AG04450 (cell line): Measurements from ENCODE around the gene GRM5. TPM values are rescaled to one million over a fixed set of nuclear protein-coding genes. Genes with fewer than 3 reads are reported as not detected.
A peak's percentile ranks its signal among the peaks of the same experiment; 100 is the strongest.

ENCODE experiments used
- CTCF ChIA-PET: fragments of 300-600, 350-600 bp; formaldehyde crosslinking; extraction: SDS; loops from one replicate; lab custom pipeline; 2022; ENCODE audit warnings: antibody characterized with exemption, inconsistent platforms; lab: Charles Lee
- POLR2A ChIA-PET: fragments of 350-600 bp; formaldehyde crosslinking; extraction: SDS; loops from one replicate; lab custom pipeline; 2021; ENCODE audit warnings: antibody characterized with exemption, inconsistent platforms; lab: Yijun Ruan, JAX
- DNase-seq: peaks from one replicate; pipeline ENCODE4 v3.0.0-alpha.2; 2011; ENCODE audit warnings: low read depth, low spot score
- H3K27ac ChIP-seq: one replicate; pipeline ENCODE4 v1.5.1; 2012; ENCODE audit warnings: low read depth, low read length, control low read depth
- H3K27me3 ChIP-seq: one replicate; pipeline ENCODE4 v1.6.0; 2012; ENCODE audit warnings: low read length; ENCODE audit not compliant: control insufficient read depth, insufficient read depth
- H3K4me3 ChIP-seq: 2 replicates; pipeline ENCODE4 v1.5.1; 2011; ENCODE audit warnings: mild to moderate bottlenecking, low read depth, low read length, control low read depth
- H3K9me3 ChIP-seq: 2 replicates; pipeline ENCODE4 v1.5.1; 2012; ENCODE audit warnings: low read length; ENCODE audit not compliant: control insufficient read depth, insufficient read depth
- polyA plus RNA-seq: library from polyadenylated mRNA; depleted of rRNA; stranded (reverse); fragments of >200 nt; gene quantifications from 2 replicates; pipeline ENCODE4 v1.2.3, GENCODE V29; 2011
- TF ChIP-seq, protein P1 (sequence below): IDR thresholded peaks from 2 replicates; pipeline ENCODE4 v1.5.1; 2011; ENCODE audit warnings: low read depth, low read length, control low read depth, inconsistent platforms

Gene GRM5
- polyA plus RNA-seq, 1 experiment: 0.01 TPM

DNA sequence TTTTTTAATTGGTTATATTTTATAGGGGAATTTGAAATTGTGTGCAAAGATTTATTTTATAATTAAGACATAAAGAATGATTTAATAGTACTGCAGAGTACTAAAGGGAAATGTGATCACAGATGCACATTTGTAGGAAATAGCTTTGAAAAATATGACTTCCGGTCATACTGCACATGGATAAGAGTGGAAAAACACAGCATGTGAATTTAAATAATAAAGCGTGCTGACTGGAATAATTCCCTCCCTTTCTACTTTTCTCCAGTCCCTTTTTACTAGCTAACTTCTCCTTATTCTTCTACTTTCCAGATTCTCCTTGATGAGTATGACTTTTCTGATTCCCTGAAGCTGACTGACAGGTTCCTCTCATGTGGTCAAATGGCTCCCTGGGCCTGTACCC is 489.9 kb downstream of the GRM5 start:
- DNase-seq: no peak
- H3K27ac ChIP-seq: no peak overlapping the region
- CTCF ChIA-PET: interaction anchor here (1.4 to 2.0 kb wide), 2 partner anchors 17 to 23 kb away, joined by 3 to 5 read pairs; no protein-coding TSS in a partner anchor
- POLR2A ChIA-PET: no interaction called here
- H3K27me3 ChIP-seq: no peaks in the 10 kb centered on the region
- no peaks in the 10 kb centered on the region for H3K9me3 ChIP-seq
- H3K4me3 ChIP-seq: no peak overlapping the region
- TF ChIP-seq, protein P1, sequence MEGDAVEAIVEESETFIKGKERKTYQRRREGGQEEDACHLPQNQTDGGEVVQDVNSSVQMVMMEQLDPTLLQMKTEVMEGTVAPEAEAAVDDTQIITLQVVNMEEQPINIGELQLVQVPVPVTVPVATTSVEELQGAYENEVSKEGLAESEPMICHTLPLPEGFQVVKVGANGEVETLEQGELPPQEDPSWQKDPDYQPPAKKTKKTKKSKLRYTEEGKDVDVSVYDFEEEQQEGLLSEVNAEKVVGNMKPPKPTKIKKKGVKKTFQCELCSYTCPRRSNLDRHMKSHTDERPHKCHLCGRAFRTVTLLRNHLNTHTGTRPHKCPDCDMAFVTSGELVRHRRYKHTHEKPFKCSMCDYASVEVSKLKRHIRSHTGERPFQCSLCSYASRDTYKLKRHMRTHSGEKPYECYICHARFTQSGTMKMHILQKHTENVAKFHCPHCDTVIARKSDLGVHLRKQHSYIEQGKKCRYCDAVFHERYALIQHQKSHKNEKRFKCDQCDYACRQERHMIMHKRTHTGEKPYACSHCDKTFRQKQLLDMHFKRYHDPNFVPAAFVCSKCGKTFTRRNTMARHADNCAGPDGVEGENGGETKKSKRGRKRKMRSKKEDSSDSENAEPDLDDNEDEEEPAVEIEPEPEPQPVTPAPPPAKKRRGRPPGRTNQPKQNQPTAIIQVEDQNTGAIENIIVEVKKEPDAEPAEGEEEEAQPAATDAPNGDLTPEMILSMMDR: no peak

- no peak for DNase-seq
- Histone ChIP-seq H3K9me3 (no peaks in the 10 kb centered on the region), H3K27me3 (no peaks in the 10 kb centered on the region), H3K27ac (no peak overlapping the region), H3K4me3 (no peak overlapping the region)
- POLR2A ChIA-PET: no interaction called here
- CTCF ChIA-PET: interaction anchor here (0.6 to 1.5 kb wide), 3 partner anchors 14 to 37 kb away, joined by 3 to 5 read pairs (median 3); no protein-coding TSS in a partner anchor
- TF ChIP-seq, protein P1: no peak
Measured at GRCh38 chr11:88569342-88569741, 496.4 kb downstream of the GRM5 start.

- POLR2A ChIA-PET: no interaction called here
- no peaks in the 10 kb centered on the region for H3K27me3 ChIP-seq
- no peaks in the 10 kb centered on the region for H3K9me3 ChIP-seq
- H3K27ac ChIP-seq: no peak overlapping the region
- no peak for DNase-seq
- no peak overlapping the region for H3K4me3 ChIP-seq
- TF ChIP-seq, protein P1: no peak
- CTCF ChIA-PET: interaction anchor here (2.0 to 2.3 kb wide), 2 partner anchors 12 to 539 kb away, joined by 8 to 10 read pairs; no protein-coding TSS in a partner anchor
Measured at GRCh38 chr11:88555829-88556202, 510.0 kb downstream of the GRM5 start.

DNA sequence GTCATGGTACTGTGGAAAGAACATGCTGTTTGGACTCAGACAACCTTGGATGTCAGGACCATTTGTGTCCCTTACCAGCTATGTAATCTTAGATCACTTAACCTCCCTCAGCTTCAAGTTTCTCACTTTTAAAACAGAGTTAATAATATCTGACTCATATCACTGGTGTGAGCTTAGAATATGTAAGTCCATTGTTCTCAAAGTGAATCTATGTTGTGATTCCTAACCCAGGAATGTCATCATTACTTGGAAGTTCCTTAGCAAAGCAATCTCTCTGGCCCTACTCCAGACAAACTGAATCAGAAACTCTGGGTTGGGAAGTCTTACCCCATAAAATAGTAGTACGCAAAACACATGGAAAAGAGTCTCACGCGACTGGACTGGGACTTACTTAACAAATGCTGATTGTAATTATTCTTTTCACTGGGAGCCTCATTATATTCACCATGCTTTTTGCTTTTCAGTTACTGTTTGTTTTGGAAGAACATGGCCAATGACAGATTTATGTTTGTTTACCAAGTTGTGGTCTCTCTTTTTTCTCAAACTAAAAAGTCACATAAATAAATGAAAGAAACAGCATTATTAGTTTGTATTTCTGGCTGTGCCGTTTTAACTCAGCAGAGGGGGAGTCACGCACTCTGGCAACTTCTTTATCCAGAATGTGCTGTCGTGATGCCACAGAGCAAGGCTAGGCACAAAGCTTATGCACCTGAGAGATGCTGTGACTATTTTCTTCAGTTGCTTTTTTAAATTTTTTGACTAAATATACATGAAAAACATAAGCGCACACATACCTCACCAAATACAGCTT is 510.6 kb downstream of the GRM5 start:
- Histone ChIP-seq H3K27ac (peak overlapping the region; percentile 77), H3K4me3 (no peak overlapping the region), H3K9me3 (no peaks in the 10 kb centered on the region), H3K27me3 (no peaks in the 10 kb centered on the region)
- DNase-seq: peak; percentile 91
- TF ChIP-seq, protein P1: no peak
- CTCF ChIA-PET: interaction anchor here (1.2 to 2.3 kb wide), 3 partner anchors 11 to 539 kb away, joined by 3 to 10 read pairs (median 8); no protein-coding TSS in a partner anchor
- POLR2A ChIA-PET: interaction anchor here (0.9 kb wide), 1 partner anchor 217 kb away, joined by 3 read pairs; the partner anchor contains the start of gene CTSC

DNA sequence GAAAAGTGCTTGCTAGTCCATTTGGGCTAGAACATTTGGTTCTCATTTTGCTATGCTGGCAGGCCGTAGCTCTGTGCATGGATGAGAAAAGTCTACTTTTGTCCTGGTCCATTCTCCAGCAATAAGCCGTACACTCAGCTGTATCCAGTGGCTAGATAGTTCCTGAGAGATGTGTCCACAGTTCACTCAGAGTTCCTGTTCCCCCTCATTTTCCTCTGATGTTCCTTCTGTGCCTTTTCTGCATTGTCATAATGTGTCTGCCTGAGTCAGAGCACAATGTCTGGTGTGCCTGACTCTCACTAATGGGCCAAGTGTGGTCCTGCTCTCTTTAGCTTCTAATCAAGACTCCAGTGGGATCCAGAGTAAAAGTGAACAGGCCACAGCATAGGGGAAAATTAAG is 512.6 kb downstream of the GRM5 start:
- Histone ChIP-seq H3K9me3 (no peaks in the 10 kb centered on the region), H3K27ac (no peak overlapping the region), H3K4me3 (no peak overlapping the region), H3K27me3 (no peaks in the 10 kb centered on the region)
- ChIA-PET POLR2A (no interaction called here), CTCF (interaction anchor here (0.6 to 4.4 kb wide), 25 partner anchors 9 to 1201 kb away, joined by 3 to 67 read pairs (median 3); no protein-coding TSS in a partner anchor)
- DNase-seq: no peak
- TF ChIP-seq, protein P1: no peak
